CD4-positive, alpha-beta T cell treated with Interleukin-17A for 4 hours (primary cell): ENCODE data around the gene PTGER3.
"Not testable (repeated sequence)": the region's sequence is repeated elsewhere in the genome, so short reads cannot be mapped to it uniquely, and the experiment has no call there.

Source experiments
- DNase-seq: peaks from one replicate; pipeline ENCODE4 v3.0.0-alpha.2; 2020; ENCODE audit warnings: mixed read lengths

The PTGER3 gene

DNA sequence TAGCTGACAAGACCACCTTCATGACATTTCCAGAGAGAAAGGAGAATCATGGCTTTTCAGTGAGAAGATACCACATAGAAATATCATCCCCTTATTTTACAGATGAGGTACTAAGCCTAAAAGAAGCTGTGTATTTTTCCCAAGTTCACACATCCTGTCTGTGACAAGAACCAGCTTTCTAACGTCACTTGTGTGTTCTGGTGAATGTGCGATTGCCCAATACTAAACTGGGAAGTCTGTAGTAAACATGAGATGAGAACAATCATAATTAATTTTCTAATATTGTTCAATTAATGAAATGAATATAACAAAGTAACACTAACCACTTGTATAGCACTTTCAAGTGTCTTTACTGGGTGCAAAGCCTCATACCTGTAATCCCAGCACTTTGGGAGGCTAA lies 46.0 kb downstream of the PTGER3 start:
- no peak for DNase-seq

DNA sequence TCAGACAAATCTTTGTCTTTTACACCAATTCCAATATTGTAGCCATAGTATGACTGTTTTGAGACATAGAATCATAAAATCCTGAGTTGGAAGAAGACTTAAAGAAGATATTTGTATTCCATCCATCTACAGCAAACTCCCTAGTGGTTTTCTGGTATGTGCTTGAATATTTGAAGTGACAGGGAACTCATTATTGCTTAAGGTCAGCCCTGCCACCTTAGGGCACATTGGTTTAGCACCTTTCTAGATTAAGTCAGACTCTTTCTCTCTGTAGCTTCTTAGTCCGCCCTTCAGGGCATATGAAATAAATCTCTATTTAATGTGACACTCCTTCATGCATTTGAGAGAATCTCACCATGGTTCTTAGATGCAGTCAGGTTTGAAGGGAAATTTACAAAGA lies 49.8 kb downstream of the PTGER3 start:
- no peak for DNase-seq

DNA sequence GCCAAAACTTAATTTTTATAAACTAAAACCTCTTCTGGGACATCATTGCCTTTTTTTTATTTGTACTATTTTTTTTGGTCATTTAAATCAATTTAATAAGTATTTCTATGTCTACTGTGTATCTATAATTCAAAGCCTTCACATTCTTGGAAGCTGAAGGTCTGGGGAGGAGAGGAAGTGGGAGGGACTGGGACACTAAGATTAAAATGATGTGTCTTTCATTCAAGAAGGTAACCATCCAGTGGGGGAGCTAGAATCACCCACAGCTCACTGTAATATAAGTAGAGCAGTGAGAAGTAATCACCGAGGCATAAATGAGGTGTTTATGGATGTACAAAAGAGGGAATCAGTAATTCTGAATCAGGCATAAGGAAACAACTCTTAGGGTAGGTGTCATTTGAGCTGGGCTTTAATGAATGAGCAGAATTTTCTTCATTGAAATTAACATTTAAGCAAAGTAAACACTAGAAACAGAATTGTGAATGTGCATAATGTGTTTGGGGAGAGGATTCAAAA lies 52.8 kb downstream of the PTGER3 start:
- DNase-seq, result no peak

DNA sequence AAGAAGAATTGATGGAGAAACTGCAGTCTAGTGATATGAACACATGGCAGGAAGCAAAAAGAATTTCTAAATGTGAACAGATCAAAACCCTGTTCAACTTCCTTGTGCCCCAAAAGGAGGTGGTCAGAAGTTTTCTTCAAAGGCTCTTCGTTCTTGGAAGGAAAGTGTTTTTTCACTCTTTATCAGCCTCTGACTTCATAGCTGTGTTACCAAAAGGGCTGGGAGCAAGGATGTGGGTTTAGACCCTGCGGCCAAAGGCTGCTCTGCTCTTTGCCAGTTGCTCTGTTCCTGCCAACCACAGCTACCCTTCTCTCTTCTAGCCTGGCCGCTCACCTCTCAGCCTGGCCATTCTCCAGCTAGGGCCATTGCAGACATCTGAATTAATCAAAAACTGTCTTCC lies 53.8 kb downstream of the PTGER3 start:
- DNase-seq, result no peak

DNA sequence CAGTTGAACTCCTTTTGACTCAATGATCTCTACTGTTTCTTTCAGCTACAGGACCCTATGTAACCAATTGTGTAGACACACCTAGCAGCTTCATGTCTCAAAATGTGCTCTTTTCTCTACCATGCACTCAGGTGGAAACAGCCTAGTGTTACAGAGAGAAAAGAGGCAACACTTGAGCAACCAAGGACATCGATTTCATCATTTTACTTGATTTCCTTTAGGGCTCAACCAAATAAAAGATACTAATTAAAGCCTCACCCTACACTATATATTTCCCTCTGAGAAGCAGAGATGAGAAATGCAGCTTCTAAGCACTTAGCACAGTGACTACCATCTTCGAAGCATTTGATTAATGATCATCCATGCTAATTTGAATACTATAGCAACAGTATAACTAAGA lies 55.1 kb downstream of the PTGER3 start:
- DNase-seq, result no peak

DNA sequence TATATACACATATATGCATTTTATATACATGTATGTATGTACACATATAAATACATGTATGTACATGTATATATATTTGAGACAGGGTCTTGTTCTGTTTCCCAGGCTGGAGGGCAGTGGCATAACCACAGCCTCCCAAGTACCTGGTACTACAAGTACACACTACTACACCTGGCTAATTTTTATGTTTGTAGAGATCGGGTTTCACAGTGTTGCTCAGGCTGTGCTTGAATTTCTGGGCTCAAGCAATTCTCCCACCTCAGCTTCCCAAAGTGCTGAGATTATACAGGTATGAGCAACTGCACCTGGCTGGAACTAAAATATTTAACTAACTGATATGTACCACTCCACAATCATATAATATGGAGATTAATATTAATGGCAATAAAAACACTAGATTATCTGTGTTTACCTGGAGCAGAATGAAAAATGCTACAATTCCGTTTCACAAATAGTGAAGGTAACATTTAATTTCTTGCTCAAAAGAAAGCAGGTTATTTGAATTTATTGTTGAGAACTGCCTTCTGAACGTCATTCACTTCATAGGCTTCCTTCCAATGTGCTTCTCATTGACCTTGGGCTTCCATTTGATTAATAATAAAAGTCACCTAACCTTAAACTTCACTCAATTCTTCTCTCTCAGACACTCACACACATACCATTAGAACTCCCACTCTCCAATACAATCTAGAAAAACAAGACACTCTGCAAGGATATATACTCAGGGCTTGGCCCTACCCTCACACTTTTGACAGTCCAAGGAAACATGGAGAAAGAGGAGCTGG lies 57.0 kb downstream of the PTGER3 start:
- no peak for DNase-seq

DNA sequence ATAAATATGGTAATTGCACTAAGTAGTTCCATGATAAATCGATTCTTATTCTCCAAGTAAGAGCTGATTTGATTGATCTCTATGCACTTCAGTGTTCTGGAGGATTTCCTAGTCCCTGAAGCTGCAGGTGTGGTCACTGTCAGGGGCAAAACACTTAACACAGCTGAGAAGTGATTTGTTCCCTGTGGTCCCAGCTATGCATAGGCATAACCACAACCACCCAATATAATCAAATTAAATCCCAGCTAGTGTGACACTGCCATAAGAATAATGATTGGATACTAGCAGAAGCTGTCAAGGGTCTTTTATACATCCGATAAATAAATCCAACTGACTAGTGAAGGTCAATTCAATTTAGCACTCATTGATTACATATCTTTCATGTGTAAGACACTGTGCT lies 60.1 kb downstream of the PTGER3 start:
- DNase-seq, result no peak

DNA sequence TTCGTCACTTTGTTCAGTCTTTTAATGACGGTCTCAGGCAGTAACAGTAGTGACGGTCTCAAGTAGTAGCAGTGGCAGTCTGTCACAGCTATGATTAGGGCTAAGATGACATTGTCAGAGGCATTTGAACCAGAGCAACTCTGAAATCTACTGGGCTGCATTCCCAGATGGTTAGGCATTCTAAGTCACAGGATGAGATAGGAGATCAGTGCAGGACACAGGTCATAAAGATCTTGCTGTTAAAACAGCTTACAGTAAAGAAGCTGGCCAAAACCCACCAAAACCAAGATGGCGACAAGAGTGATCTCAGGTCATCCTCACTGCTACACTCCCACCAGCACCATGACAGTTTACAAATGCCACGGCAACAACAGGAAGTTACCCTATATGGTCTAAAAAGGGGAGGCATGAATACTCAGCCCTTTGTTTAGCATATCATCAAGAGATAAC lies 61.8 kb downstream of the PTGER3 start:
- DNase-seq, result not testable (repeated sequence)

DNA sequence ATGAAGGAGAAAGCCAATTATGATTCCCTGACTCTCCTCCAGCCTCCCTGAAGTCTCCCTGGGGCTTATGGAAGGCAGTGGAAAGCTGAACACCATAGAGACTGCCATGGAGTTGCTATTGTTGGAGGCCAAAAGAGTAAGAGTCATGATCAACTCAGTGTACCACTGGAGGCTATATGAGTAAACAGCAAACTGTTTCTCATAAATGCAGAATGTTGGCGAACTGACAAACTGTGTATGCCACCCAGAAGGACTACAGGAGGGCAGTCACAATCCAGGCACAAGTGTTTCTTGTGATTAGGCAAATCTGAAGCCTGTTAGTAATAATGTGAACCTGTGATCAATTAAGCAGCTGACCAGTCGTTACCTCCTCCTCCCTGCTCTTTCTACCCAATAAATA lies 62.3 kb downstream of the PTGER3 start:
- DNase-seq, result not testable (repeated sequence)

DNA sequence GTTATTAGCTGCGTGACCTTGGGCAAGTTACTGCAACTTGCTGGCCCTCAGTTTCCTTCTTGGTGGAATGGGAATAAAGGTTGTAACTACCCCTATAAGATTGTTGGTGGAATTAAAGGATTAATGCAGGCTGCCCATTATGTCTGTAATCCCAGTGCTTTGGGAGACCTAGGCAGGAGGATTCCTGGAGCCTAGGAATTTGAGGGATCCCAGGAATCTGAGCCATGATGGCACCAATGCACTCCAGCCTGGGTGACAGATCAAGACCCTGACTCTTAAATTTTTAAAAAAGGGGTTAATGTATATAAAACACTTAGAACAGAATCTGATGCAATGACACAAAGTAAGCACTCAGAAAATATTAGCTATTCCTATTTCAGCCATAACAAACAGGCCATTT lies 67.3 kb downstream of the PTGER3 start:
- DNase-seq, result no peak

DNA sequence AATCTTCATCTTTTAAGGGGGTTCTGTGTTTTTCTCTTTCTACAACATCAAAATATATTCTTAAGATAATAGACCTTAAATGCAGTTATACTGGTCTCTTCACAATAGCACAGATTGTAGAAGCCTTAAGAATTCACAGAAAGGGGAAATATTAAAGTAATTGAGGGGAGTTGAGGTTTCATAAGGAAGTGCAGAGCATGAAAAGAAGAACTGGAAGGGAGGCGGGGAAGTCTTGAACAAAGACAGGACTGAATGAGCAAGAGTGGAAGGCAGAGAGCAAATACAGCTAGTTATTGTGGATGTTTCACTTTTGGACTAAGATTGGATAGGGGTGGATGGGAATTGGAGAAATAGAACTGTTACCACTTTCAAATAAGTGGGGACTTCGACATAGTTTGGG lies 67.7 kb downstream of the PTGER3 start:
- no peak for DNase-seq

DNA sequence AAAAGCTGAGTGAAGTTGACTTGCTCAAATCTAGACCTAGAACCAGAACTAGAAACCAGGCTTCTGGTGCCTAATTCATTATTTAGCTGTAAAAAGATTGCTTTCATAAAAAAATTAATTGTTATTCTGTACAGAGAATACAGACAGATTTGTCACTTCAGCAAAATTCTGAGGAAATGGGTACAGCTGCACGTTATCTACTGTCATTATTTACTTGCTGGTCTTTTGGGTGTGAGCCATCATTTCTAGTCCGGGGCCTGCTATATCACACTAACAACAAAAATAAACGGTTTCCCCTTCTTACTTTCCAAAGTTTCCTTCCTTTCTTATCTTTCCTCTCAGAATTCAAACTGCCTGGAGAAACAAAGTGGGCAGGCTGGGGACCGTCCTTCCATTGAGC lies 68.3 kb downstream of the PTGER3 start:
- no peak for DNase-seq

DNA sequence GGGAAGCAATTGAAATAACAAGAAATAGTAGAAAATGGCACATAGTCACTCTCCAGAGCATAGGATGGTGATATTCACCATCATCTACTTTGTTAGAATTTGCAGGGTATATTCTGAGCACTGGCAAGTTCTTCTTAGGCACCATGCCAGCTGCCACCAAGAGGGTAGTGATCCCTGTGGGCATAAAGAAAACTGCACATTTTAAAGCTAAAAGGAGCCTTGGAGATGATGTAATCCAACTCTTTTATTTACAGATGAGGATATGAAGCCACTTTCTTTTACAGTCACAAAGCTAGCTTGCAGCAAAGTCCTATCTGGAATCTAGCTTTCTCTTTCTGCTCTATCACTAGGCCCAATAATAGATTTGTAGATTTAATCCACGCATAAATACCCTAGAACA lies 69.0 kb downstream of the PTGER3 start:
- DNase-seq, result no peak

DNA sequence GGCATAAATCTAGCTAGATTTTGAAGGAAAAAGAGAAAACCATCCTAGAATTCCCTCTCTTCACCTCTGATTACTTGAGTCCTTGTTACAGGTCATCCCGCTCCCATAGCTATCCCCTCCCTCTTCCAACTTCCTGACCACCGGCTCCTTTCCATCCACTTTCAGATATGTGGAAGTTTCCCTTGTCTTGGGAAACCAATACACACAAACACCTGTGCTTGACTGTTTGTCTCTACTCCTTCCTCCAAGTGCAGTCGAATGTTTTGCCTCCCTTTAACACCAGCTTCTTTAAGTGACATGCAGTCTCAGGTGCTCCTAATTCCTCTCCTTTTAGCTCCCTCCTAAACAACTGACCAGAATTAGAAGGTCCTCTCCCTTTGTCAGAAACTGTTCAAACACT lies 70.0 kb downstream of the PTGER3 start:
- DNase-seq, result no peak

DNA sequence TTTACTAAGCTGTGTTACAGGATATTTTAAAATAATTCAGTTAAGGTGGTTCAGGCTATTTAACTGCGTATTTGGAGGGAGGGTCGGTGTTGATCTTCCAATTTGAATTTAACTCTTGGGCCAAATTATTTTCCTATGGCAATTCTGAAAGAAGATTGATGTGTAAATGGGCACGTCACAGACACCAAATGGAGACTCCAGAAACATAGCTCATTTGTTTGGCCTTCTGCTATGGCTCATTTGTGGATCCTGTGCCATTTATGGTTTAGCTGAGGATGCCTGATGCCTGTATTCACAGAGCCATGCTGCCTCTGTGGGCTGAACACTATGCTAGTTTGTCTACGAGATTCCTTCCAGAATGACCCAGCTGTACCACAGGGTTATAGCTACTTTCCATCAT lies 70.6 kb downstream of the PTGER3 start:
- DNase-seq, result no peak

DNA sequence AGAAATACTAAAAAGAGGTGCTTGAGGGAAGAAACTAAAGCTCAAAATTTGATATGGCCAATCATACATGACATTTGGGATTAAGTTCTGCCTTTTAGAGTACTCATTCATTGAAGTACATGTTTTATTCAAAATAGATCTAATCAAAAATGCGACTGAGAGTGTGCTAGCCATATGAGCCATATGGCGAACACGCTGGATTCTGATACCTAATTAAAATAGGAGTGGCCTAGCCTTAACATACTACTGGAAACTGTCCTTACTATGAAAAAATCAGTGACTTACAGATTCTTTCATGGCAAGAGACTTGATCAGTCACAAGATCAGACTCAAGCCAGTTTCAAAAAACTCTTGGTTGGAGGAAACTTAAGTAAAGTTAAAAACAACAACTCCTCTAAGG lies 73.9 kb downstream of the PTGER3 start:
- DNase-seq, result no peak

DNA sequence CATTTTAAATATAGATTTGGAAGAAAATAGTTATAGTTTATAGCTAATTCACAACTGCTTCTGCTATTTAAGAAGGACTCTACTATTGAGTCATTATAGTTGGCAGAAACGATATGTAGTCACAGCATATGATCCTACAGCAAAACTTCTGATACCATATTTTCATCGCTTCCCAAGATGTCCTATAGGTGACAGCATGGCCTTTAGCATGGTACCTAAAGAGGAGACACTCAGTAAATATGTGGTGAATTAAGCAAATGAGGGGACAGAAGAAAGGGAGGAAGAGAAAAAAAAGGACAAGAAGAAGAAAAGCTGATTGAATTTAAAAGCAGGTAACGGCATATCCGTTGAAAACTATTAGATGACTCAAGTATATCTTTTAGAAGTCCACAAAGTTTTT lies 77.2 kb downstream of the PTGER3 start:
- DNase-seq, result no peak

DNA sequence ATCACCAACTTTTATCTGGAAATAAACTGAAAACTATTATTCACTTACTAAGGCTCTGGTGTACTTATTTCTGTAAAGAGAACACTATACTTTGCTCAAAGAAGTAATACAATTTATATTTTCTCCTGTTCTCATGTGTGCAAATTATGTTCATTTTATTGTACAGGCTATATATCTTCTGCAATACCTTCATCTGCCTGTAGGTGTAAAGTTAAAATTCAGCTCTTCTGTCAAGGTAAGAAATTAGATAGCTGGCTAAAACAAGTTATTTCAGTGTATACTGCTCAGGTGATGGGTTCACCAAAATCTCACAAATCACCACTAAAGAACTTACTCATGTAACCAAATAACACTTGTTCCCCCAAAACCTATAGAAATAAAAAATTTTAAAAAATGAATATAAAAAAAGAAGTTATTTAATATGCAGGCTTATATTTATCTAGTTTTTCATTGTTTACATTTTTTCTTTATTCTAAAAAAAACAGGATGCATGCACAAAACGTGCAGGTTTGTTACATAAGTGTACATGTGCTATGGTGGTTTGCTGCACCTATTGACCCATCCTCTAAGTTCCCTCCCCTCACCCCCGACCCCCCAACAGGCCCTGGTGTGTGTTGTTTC lies 81.5 kb downstream of the PTGER3 start:
- DNase-seq, result no peak

DNA sequence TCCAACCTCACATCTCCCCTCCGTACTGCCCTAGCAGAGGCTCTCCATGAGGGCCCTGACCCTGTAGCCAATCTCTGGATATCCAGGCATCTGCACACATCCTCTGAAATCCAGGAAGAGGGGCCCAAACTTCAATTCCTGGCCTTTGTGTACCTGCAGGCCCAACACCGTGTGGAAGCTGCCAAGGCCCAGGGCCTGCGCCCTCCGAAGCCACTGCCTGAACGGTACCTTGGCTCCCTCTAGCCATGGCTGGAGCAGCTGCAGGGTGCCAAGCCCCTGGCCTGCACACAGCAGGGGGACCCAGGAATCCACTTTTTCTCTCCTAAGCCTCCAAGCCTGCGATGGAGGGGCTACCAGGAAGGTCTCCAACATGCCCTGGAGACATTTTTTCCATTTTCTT lies 84.2 kb downstream of the PTGER3 start:
- DNase-seq, result no peak

DNA sequence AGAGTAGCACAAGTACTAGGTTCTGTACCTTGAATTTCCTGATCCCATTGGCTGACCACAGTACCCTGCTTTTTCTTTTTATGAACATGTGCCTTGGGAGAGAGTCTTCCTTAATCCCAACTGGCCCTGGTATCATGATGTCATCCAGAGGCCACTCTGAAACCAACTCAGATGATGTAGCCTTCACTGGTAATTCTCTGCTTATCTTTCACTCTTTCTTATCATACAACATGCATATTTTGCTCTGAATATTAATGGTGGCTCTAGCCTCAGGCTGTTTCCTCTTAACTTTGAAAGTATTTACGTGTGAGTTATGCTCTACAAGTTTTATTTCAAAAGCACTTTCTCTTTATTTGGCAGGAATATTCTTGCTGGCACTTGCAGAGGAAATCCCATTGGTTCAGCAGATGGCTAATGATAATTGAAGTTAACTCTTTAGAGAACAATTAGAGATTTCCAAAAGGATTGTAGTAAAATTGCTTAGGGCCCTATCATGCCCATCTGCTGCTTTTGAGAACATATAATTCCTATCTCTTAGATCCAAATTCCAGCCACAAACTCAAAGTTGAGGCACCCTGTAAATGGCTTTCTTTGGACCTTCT lies 86.1 kb downstream of the PTGER3 start:
- DNase-seq, result no peak

DNA sequence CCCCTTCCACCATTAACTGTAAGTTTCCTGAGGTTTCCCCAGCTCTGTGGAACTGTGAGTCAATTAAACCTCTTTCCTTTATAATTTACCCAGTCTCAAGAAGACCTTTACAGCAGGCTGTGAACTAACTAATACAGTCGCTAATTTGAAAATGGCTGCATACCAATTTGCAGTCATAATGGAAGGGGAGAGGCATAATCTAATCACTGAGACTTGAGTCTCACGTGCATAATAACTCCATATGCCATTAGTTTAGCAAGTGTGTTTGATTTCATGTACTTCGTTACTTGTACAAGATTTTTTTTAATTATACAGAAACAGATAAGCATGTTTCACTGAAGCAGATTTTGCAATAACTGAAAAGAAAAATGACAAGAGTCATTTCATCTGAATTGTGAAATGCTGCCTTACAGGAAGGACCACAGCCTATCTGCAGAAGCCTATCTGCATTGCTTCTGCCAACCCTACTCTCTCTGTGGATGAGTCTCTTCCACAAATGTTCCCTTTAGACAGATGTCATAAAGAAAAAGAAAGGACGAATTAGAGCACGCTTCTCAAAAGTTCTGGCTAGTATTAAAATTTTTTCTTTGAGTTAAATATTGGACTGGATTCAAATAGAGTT lies 99.1 kb downstream of the PTGER3 start:
- no peak for DNase-seq

DNA sequence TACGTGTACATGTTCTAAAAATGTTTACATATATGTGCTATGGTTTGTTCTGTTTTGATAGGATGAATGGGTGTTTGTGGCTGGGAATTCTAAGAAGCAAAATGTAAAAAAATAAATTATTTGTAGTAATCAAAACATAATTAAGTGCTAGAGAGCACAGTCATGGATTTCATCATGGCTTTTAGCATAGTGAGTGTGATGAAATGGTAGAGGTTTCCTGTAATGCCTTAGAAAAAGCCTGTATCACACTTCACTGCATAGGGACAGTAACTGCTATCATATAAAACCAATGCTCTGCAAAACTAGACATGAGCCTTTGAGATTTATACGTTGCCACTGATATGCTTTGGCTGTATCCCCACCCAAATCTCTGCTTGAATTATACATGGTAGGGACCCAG lies 99.8 kb downstream of the PTGER3 start:
- no peak for DNase-seq

DNA sequence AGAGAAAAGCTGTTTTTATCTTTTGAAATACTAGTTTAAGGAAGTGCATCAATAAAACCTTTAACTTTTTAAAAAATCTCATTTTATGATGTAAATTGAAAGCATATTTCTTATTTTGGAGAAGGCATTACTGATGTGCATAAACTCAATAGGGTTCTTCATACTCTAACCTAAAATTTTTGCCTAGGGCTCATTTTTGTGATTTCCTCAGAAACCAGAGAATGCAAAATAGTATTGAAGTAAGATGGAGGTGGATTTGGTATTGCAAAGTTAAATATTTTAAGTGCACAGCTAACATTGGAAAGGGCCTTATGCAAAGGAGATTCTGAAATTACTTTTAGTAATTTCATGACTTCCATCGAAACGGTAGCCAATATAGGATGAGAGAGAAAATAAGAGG lies 101.9 kb downstream of the PTGER3 start:
- no peak for DNase-seq

DNA sequence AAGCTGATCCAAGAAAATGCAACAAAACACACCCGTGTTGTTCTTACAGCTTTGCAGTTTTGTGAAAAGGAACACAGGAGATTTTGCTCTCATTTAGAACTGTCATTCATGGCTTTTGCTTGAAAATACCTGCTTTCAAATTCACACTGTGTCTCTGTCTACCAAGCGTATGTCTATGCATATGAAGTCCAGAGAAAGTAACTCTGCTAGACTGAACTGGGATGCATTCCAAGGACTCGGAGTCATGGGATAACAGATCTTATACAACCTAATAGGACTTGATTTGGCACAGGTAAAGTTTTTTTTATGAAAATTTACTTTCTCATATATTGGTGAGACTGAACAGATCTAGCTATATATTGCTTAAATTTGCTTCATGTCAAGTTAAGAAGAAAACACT lies 102.4 kb downstream of the PTGER3 start:
- no peak for DNase-seq
